AG04450 (cell line): ENCODE measurements around the gene SPATA12. TPM values are rescaled to one million over a fixed set of nuclear protein-coding genes. Genes with fewer than 3 reads are reported as not detected.
A peak's percentile ranks its signal among the peaks of the same experiment; 100 is the strongest.

Experiments
- CTCF ChIA-PET: fragments of 300-600, 350-600 bp; formaldehyde crosslinking; extraction: SDS; loops from one replicate; lab custom pipeline; 2022; ENCODE audit warnings: antibody characterized with exemption, inconsistent platforms; lab: Charles Lee
- POLR2A ChIA-PET: fragments of 350-600 bp; formaldehyde crosslinking; extraction: SDS; loops from one replicate; lab custom pipeline; 2021; ENCODE audit warnings: antibody characterized with exemption, inconsistent platforms; lab: Yijun Ruan, JAX
- DNase-seq: peaks from one replicate; pipeline ENCODE4 v3.0.0-alpha.2; 2011; ENCODE audit warnings: low read depth, low spot score
- H3K27ac ChIP-seq: one replicate; pipeline ENCODE4 v1.5.1; 2012; ENCODE audit warnings: low read depth, low read length, control low read depth
- H3K27me3 ChIP-seq: one replicate; pipeline ENCODE4 v1.6.0; 2012; ENCODE audit warnings: low read length; ENCODE audit not compliant: control insufficient read depth, insufficient read depth
- H3K4me3 ChIP-seq: 2 replicates; pipeline ENCODE4 v1.5.1; 2011; ENCODE audit warnings: mild to moderate bottlenecking, low read depth, low read length, control low read depth
- H3K9me3 ChIP-seq: 2 replicates; pipeline ENCODE4 v1.5.1; 2012; ENCODE audit warnings: low read length; ENCODE audit not compliant: control insufficient read depth, insufficient read depth
- CTCF ChIP-seq: IDR thresholded peaks from 2 replicates; pipeline ENCODE4 v1.5.1; 2011; ENCODE audit warnings: low read depth, low read length, control low read depth, inconsistent platforms
- polyA plus RNA-seq: library from polyadenylated mRNA; depleted of rRNA; stranded (reverse); fragments of >200 nt; gene quantifications from 2 replicates; pipeline ENCODE4 v1.2.3, GENCODE V29; 2011

SPATA12 gene
- polyA plus RNA-seq, 1 experiment: not detected

DNA sequence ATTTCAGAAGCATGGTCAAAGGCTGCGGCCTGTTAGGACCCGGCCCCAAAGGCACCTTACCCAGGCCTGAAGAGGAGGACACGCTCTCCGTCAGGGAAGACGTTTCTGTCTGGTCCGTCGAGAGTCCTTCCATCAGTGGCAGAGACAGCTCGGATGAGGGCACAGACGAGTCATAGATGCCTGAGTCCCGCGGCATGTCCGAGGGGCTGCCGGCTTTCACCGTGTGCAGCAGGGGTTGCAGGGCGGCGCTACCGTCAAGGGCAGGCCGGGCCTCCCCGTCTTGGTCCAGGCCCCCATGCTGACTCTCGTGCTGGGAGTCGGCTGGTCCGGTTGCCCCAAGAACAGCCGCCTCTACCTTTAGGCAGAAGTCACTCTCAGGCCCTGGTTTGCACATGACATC is 37.1 kb downstream of the SPATA12 start:
- POLR2A ChIA-PET: no interaction called here
- CTCF ChIA-PET: interaction anchor here (0.7 to 3.3 kb wide), 3 partner anchors 10 to 756 kb away, joined by 3 to 26 read pairs (median 3); no protein-coding TSS in a partner anchor
- no peak for TF ChIP-seq CTCF

DNA sequence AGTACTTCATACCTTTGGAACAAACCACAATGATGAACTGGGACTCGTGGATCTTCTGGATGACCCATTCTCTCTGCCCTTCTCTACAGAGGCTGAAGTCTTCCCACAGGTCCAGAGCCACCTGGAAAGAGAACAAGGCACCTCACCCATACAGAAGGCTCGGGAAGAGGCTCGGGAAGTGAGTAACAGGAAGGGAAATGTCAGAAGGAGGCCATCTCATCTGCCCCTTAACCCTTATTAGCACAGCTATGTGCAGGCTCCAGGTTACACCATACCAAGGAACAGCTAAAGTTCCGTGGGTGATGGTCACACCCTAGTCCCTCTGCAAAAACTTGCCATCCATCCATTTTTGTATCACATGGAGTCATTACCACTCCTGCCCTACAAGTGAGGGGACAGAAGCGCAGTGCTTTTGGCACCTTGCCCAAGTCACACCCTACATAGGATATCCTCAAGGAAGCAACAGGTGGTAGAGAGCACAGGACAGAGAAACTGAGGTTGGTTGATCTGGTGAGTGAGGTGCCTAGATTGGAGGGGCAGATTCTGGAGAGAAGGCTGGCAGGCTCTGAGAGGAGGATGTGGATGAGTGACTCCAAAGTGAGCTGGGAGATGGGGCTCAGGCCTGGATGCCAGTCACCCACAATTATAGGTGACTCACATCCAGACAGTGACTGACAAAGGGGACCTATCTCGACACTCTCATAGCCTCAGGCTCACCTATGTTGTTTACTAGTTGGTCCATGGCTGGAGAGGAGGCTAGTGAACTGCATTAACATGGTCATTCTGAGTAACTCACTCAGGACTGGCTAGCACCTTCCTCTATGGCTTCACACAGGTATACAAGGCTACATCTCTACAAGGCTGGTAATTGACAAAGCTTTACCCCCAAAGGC is 38.2 kb downstream of the SPATA12 start:
- Histone ChIP-seq H3K4me3 (no peak overlapping the region), H3K27ac (no peak overlapping the region), H3K27me3 (no peaks in the 10 kb centered on the region), H3K9me3 (no peaks in the 10 kb centered on the region)
- DNase-seq: no peak
- ChIA-PET CTCF (interaction anchor here (0.7 to 3.3 kb wide), 9 partner anchors 7 to 136 kb away, joined by 3 to 26 read pairs (median 4); no protein-coding TSS in a partner anchor), POLR2A (interaction anchor here (0.6 kb wide), 1 partner anchor 10 kb away, joined by 3 read pairs; no protein-coding TSS in a partner anchor)
- TF ChIP-seq CTCF: no peak

More for the DNA sequence above, 37.1 kb downstream of the SPATA12 start:
- Histone ChIP-seq H3K27ac (no peak overlapping the region), H3K4me3 (no peak overlapping the region), H3K27me3 (no peaks in the 10 kb centered on the region), H3K9me3 (no peaks in the 10 kb centered on the region)
- no peak for DNase-seq

DNA sequence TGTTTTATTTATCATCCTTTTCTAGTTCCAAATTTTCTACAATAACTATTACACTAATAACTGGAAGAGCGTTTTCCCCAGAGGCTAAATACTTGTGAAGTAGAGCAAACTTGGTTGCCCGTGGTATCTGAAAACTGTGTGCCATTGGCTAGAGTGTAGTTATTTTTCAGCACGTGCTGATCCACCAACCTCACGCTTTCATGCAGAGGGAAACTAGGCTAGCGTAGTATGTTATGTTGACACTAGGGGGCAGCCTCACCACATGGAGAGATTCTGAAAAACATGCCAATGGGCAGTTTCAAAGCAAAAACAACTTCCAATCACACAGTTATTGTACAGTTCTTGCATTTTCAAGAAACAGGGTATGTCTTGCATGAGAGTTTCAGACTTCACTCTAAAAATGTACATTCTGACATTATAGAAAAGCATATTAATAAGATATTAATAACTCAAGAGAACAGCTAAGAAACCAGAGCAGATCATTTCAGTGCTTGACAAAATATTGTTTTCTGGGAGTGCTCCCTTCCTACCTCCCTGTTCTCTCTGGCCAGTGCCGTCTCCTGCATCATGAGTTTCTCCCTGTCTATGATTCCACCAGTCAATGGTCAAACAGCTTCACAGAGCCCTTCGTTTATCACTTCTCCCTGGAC is 39.7 kb downstream of the SPATA12 start:
- peak; percentile 51 for DNase-seq
- CTCF ChIA-PET: interaction anchor here (0.5 to 3.3 kb wide), 25 partner anchors 8 to 753 kb away, joined by 3 to 26 read pairs (median 4); no protein-coding TSS in a partner anchor
- Histone ChIP-seq H3K9me3 (no peaks in the 10 kb centered on the region), H3K4me3 (no peak overlapping the region), H3K27me3 (no peaks in the 10 kb centered on the region), H3K27ac (no peak overlapping the region)
- POLR2A ChIA-PET: no interaction called here
- TF ChIP-seq CTCF: peak; percentile 95

GRCh38 chr3:57105585-57105984 is 45.1 kb downstream of the SPATA12 start:
- no peaks in the 10 kb centered on the region for H3K9me3 ChIP-seq
- POLR2A ChIA-PET: no interaction called here
- H3K27me3 ChIP-seq: no peaks in the 10 kb centered on the region
- H3K4me3 ChIP-seq: no peak overlapping the region
- TF ChIP-seq CTCF: no peak
- DNase-seq: no peak
- CTCF ChIA-PET: no interaction called here
- no peak overlapping the region for H3K27ac ChIP-seq
